HG02943 (cell line): Measurements from ENCODE around the gene MRI1.

Source experiments
- ATAC-seq: cut with Tn5 transposase; IDR thresholded peaks from one replicate; pipeline ENCODE4 v1.9.1; 2021; ENCODE audit warnings: mild to moderate bottlenecking, low read depth, moderate library complexity; ENCODE audit not compliant: unreplicated experiment

Gene MRI1

GRCh38 chr19:13817018-13817614, 52.8 kb downstream of the MRI1 start:
- no peak for ATAC-seq

GRCh38 chr19:13817615-13818371, 53.5 kb downstream of the MRI1 start:
- ATAC-seq = no peak

GRCh38 chr19:13819238-13819637, 54.9 kb downstream of the MRI1 start:
- no peak for ATAC-seq

GRCh38 chr19:13821292-13821691, 57.0 kb downstream of the MRI1 start:
- ATAC-seq = no peak

- ATAC-seq = no peak
Measured at GRCh38 chr19:13823256-13823655, 58.9 kb downstream of the MRI1 start.
